Mucosa of stomach (tissue), 1 donor: ENCODE data around the gene MMAB.

Experiments
- H3K27me3 ChIP-seq: one replicate; pipeline ENCODE4 v1.7.0; 2013; ENCODE audit warnings: mild to moderate bottlenecking, low read length; ENCODE audit not compliant: control insufficient read depth, insufficient read depth
- H3K36me3 ChIP-seq: one replicate; pipeline ENCODE4 v1.7.0; 2013; ENCODE audit warnings: low read length; ENCODE audit not compliant: control insufficient read depth, insufficient read depth
- H3K4me1 ChIP-seq: one replicate; pipeline ENCODE4 v1.7.0; 2013; ENCODE audit warnings: mild to moderate bottlenecking, low read length; ENCODE audit not compliant: control insufficient read depth, insufficient read depth
- H3K4me3 ChIP-seq: one replicate; pipeline ENCODE4 v1.7.0; 2013; ENCODE audit warnings: low read length
- H3K9ac ChIP-seq: one replicate; pipeline ENCODE4 v1.7.0; 2013; ENCODE audit warnings: mild to moderate bottlenecking, low read length, moderate library complexity
- H3K9me3 ChIP-seq: one replicate; pipeline ENCODE4 v1.7.0; 2013; ENCODE audit warnings: mild to moderate bottlenecking, low read length, moderate library complexity; ENCODE audit not compliant: control insufficient read depth
- donor health status: Pancreatic carcinoma.

The MMAB gene

GRCh38 chr12:109562871-109563270 is 10.4 kb downstream of the MMAB start:
- Histone ChIP-seq H3K27me3 (no peaks in the 10 kb centered on the region), H3K4me3 (no peak overlapping the region), H3K9ac (no peak overlapping the region), H3K9me3 (no peaks in the 10 kb centered on the region), H3K36me3 (no peaks in the 10 kb centered on the region), H3K4me1 (no peaks in the 10 kb centered on the region)

DNA sequence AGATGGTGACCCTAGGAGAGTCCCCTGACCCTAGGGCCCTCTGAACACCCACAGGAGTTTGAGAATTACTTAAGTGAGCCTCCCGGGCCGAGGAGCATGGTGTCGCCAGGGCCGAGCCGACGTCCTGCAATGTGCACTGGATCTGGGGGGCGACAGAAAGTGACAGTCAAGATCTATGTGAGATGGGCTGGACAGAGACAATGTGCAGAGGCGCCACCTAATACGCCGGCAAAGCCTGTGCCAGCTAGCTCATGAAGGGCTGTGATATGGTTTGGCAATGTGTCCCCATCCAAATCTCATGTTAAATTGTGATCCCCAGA is 11.6 kb downstream of the MMAB start:
- no peaks in the 10 kb centered on the region for H3K36me3 ChIP-seq
- H3K4me1 ChIP-seq: no peaks in the 10 kb centered on the region

GRCh38 chr12:109560867-109561710 is 12.2 kb downstream of the MMAB start:
- no peaks in the 10 kb centered on the region for H3K36me3 ChIP-seq
- H3K4me3 ChIP-seq: no peak overlapping the region
- H3K27me3 ChIP-seq: no peaks in the 10 kb centered on the region
- H3K9ac ChIP-seq: no peak overlapping the region
- H3K4me1 ChIP-seq: no peaks in the 10 kb centered on the region
- no peaks in the 10 kb centered on the region for H3K9me3 ChIP-seq

More for the DNA sequence above, 11.6 kb downstream of the MMAB start:
- no peaks in the 10 kb centered on the region for H3K9me3 ChIP-seq
- H3K27me3 ChIP-seq: no peaks in the 10 kb centered on the region
- H3K4me3 ChIP-seq: no peak overlapping the region
- no peak overlapping the region for H3K9ac ChIP-seq

- Histone ChIP-seq H3K36me3 (no peaks in the 10 kb centered on the region), H3K4me1 (no peaks in the 10 kb centered on the region), H3K27me3 (peaks cover 2% of the 10 kb centered on the region), H3K4me3 (no peak overlapping the region), H3K9me3 (no peaks in the 10 kb centered on the region), H3K9ac (no peak overlapping the region)
Observed at GRCh38 chr12:109559601-109560000, 13.7 kb downstream of the MMAB start.

DNA sequence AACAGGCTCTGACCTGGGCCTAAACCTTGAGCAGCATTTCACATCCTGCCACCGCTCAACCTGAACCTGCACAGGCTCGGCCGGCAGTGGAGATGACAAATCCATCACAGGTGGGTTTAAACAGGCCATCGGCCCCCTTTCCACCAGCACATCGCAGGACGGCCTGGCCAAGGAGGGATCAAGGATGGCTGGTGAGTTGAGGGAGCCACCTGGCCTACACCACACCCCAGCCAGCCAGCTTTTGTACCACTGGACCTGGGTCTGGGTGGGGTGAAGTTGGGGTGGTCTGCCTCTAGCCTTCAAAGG is 14.2 kb downstream of the MMAB start:
- peaks cover 5% of the 10 kb centered on the region for H3K27me3 ChIP-seq
- H3K4me1 ChIP-seq: no peaks in the 10 kb centered on the region
- H3K9ac ChIP-seq: no peak overlapping the region
- H3K4me3 ChIP-seq: no peak overlapping the region
- H3K36me3 ChIP-seq: no peaks in the 10 kb centered on the region
- no peaks in the 10 kb centered on the region for H3K9me3 ChIP-seq

DNA sequence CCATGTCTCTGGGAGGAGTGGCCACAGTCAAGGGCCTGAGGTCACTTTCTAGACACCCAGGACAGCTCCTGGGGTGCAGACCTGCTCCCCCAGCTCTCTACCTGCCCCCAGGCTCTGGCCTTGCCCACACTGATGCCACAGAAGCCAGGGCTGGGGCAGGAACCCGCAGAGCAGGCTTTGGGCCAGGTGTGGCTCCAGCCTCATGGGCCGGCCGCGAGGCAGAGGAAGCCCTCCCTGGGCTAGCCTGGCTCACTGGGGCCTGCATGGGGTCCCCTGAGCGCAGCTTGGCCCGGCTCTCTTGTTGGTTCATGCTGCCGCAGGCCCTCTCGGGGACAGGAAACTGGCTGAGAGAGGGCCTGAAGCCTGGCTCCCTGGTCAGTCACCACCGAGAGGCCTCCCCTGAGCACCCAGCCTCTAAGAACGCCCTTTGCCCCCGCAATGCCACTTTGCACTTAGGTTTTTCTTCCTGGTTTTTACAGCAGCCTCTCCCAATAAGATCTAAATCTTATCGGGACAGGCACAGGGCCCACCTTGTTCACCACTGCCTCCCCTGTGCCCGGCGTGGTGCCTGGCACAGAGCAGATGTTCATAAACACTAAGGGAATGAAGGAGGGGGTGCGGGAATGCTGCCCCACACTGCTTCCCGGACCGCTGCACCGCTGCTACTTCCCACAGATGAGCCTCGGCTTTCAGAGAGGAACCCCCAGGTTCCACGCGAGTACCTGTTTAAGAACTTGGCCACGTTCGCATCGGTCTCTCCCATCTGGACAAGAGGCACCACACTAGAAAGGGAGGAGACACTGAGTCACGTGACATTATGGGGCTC is 14.7 kb downstream of the MMAB start:
- H3K4me3 ChIP-seq: no peak overlapping the region

GRCh38 chr12:109557805-109558204 is 15.5 kb downstream of the MMAB start:
- H3K27me3 ChIP-seq: peaks cover 18% of the 10 kb centered on the region
- no peaks in the 10 kb centered on the region for H3K36me3 ChIP-seq
- H3K4me1 ChIP-seq: no peaks in the 10 kb centered on the region

More for the DNA sequence above, 14.7 kb downstream of the MMAB start:
- Histone ChIP-seq H3K27me3 (peaks cover 11% of the 10 kb centered on the region), H3K9ac (no peak overlapping the region), H3K4me1 (no peaks in the 10 kb centered on the region), H3K36me3 (no peaks in the 10 kb centered on the region), H3K9me3 (no peaks in the 10 kb centered on the region)

GRCh38 chr12:109557200-109557599 is 16.1 kb downstream of the MMAB start:
- Histone ChIP-seq H3K27me3 (peaks cover 18% of the 10 kb centered on the region), H3K36me3 (no peaks in the 10 kb centered on the region), H3K9me3 (no peaks in the 10 kb centered on the region), H3K9ac (no peak overlapping the region), H3K4me3 (no peak overlapping the region), H3K4me1 (no peaks in the 10 kb centered on the region)

More at GRCh38 chr12:109557805-109558204, 15.5 kb downstream of the MMAB start:
- Histone ChIP-seq H3K9me3 (no peaks in the 10 kb centered on the region), H3K4me3 (no peak overlapping the region), H3K9ac (no peak overlapping the region)

DNA sequence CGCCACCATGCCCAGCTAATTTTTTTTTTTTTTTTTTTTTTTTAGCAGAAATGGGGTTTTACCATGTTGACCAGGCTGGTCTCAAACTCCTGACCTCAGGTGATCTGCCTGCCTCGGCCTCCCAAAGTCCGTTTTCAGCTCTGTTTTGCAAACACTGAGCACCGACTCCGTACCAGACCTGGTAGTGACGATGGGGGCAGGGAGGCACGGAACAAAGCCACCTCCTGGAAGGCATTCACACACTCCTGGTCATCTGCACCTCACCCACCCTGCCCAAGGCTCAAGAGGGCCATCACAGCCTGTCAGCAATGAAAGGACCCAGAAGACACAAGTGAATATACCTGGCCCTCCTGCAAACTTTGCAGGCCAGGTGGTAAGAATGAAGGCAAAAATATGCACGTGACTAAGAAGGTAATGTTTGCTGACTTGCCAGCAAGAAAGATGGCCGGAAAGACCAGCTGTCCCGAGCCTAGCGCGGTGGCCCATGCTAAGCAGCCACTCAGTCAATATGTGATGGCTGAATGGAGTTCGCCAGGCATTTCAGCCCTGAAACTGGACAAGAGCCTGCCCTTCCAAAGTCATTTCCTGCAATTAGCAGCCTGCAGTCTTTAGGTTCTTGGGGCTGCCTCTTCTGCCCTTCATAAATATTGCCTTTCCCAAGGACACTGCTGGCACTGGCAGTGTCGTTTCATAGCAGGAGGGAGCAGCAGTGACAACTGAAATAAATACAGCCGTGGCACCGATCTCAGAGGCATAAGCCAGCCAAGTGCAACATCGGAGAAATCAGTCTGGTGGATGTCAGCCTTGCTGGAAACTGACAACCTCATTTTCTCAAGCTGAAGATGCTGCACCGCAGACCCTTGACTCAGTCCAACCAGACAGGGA is 17.6 kb downstream of the MMAB start:
- Histone ChIP-seq H3K27me3 (peaks cover 21% of the 10 kb centered on the region), H3K9ac (no peak overlapping the region), H3K4me3 (no peak overlapping the region), H3K36me3 (no peaks in the 10 kb centered on the region), H3K9me3 (no peaks in the 10 kb centered on the region), H3K4me1 (no peaks in the 10 kb centered on the region)

DNA sequence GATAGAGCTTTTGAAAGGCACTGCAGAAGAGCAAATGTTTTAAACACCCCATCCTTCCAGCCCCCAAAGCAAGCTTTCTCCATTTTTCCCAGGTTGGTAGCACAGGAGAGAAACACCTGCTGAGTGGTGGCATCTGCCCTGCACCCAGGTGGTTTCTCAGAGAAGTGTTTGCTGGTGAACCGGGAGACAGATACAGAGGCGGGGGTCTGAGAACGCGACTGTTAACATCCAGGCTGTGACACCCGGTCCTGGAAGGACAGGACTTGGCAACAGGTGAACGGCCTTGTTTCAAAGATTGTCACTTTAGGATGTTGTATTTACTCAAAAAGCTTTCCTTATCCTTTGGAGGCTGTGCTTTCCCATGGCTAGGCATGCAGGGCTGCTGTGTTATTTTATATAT is 18.5 kb downstream of the MMAB start:
- Histone ChIP-seq H3K4me3 (no peak overlapping the region), H3K36me3 (no peaks in the 10 kb centered on the region)

DNA sequence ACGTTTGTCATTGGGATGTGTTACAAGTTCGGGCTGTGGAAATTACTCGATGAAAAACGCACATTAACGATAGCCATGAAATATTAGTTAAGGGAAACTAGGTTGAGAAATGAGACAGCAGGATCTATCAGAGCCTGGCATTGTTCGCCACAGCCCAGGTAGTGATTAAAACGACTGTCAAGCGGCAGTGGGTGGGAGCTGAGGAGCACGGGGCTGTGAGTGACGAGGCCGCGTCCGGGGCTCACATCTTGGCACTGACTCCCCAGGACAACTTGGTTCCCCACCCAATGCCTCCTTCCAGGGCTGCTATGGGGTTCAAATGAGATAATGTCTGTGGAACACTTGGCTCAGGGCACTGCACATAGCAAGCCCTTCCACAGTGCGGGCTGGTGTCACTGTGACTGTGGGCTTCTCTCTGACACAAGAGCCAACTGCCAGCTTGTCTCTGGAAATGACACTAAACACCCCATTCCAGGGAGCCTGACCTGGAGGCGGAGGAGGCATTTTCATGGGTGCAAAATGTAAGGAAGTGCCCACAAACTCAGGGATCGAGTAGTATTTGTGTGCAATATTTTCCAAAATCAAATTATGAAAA is 19.3 kb downstream of the MMAB start:
- no peaks in the 10 kb centered on the region for H3K4me1 ChIP-seq
- H3K27me3 ChIP-seq: peaks cover 25% of the 10 kb centered on the region
- H3K9me3 ChIP-seq: no peaks in the 10 kb centered on the region
- H3K9ac ChIP-seq: no peak overlapping the region
- H3K4me3 ChIP-seq: no peak overlapping the region
- no peaks in the 10 kb centered on the region for H3K36me3 ChIP-seq

More for the DNA sequence above, 18.5 kb downstream of the MMAB start:
- Histone ChIP-seq H3K9ac (no peak overlapping the region), H3K27me3 (peaks cover 21% of the 10 kb centered on the region), H3K9me3 (no peaks in the 10 kb centered on the region), H3K4me1 (no peaks in the 10 kb centered on the region)
